IMR-90 (cell line): ENCODE data around the gene SPESP1.

Experiments used
- CEBPB ChIP-seq: IDR thresholded peaks from 2 replicates; pipeline ENCODE4 v1.6.1; 2012; ENCODE audit warnings: low read depth, low read length, improper control_type of control experiment
- CHD1 ChIP-seq: IDR thresholded peaks from 2 replicates; pipeline ENCODE4 v1.6.1; 2012; ENCODE audit warnings: low read depth, low read length, improper control_type of control experiment
- NFE2L2 ChIP-seq: fragments of 150-350 bp; IDR thresholded peaks from 2 replicates; pipeline ENCODE4 v1.6.1; 2016; ENCODE audit warnings: low read depth, mild to moderate bottlenecking, low read length
- POLR2A ChIP-seq: IDR thresholded peaks from 2 replicates; pipeline ENCODE4 v1.6.1; 2012; ENCODE audit warnings: mild to moderate bottlenecking, low read depth, low read length
- RAD21 ChIP-seq: IDR thresholded peaks from 2 replicates; pipeline ENCODE4 v1.6.1; 2012; ENCODE audit warnings: low read length, improper control_type of control experiment
- RCOR1 ChIP-seq: IDR thresholded peaks from 2 replicates; pipeline ENCODE4 v1.6.1; 2012; ENCODE audit warnings: mild to moderate bottlenecking, low read length, improper control_type of control experiment; ENCODE audit not compliant: insufficient replicate concordance
- RFX5 ChIP-seq: IDR thresholded peaks from 2 replicates; pipeline ENCODE4 v1.8.0; 2012; ENCODE audit warnings: low read depth, mild to moderate bottlenecking, low read length, moderate library complexity
- SMC3 ChIP-seq: fragments of 150-350 bp; IDR thresholded peaks from 2 replicates; pipeline ENCODE4 v1.6.1; 2016; ENCODE audit warnings: low read depth, mild to moderate bottlenecking, antibody characterized with exemption, low read length, moderate library complexity
- TF ChIP-seq, protein P1 (sequence below): conservative IDR thresholded peaks from 2 replicates; pipeline ENCODE4 v1.5.1; 2012; ENCODE audit warnings: mild to moderate bottlenecking, low read depth, low read length, improper control_type of control experiment
- TF ChIP-seq, protein P2 (sequence below): fragments of 150-350 bp; IDR thresholded peaks from 2 replicates; pipeline ENCODE4 v1.6.1; 2017; ENCODE audit warnings: mild to moderate bottlenecking, antibody characterized with exemption, low read length, low read depth

DNA sequence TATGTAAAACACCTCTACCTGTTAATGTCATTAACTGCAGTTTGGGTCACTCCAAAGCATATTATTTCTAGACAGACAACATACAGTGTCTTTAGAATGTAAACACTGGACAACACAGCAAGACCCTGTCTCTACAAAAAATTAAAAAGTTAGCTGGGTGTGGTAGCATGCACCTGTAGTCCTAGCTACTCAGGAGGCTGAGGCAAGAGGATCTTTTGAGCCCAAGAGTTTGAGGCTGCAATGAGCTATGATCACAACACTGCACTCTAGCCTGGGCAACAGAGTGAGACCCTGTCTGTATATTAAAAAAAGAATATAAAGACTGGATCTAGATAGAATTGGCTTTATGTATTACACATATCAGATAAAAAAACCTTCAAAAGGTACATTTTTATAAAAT, 20.0 kb upstream of the SPESP1 start:
- TF ChIP-seq POLR2A, result no peak
- TF ChIP-seq, protein P1, sequence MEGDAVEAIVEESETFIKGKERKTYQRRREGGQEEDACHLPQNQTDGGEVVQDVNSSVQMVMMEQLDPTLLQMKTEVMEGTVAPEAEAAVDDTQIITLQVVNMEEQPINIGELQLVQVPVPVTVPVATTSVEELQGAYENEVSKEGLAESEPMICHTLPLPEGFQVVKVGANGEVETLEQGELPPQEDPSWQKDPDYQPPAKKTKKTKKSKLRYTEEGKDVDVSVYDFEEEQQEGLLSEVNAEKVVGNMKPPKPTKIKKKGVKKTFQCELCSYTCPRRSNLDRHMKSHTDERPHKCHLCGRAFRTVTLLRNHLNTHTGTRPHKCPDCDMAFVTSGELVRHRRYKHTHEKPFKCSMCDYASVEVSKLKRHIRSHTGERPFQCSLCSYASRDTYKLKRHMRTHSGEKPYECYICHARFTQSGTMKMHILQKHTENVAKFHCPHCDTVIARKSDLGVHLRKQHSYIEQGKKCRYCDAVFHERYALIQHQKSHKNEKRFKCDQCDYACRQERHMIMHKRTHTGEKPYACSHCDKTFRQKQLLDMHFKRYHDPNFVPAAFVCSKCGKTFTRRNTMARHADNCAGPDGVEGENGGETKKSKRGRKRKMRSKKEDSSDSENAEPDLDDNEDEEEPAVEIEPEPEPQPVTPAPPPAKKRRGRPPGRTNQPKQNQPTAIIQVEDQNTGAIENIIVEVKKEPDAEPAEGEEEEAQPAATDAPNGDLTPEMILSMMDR, result no peak
- TF ChIP-seq RFX5, result no peak
- TF ChIP-seq RAD21, result no peak
- TF ChIP-seq, protein P2, sequence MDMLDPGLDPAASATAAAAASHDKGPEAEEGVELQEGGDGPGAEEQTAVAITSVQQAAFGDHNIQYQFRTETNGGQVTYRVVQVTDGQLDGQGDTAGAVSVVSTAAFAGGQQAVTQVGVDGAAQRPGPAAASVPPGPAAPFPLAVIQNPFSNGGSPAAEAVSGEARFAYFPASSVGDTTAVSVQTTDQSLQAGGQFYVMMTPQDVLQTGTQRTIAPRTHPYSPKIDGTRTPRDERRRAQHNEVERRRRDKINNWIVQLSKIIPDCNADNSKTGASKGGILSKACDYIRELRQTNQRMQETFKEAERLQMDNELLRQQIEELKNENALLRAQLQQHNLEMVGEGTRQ, result no peak
- TF ChIP-seq CEBPB, result no peak
- no peak for TF ChIP-seq RCOR1
- TF ChIP-seq CHD1, result no peak
- TF ChIP-seq SMC3, result no peak
- TF ChIP-seq NFE2L2, result no peak
